WERI-Rb-1 (cell line): Measurements from ENCODE around the gene TTC17.
"Not testable (repeated sequence)": the region's sequence is repeated elsewhere in the genome, so short reads cannot be mapped to it uniquely, and the experiment has no call there.

ENCODE experiments used
- DNase-seq: peaks from one replicate; pipeline ENCODE4 v3.0.0-alpha.2; 2020
- H3K27ac ChIP-seq: fragments of 250-450 bp; sonication (Bioruptor Pico); 2 replicates; pipeline ENCODE4 v1.5.1; 2020; ENCODE audit warnings: mild to moderate bottlenecking, moderate library complexity
- H3K27me3 ChIP-seq: fragments of 250-450 bp; sonication (Bioruptor Pico); 2 replicates; pipeline ENCODE4 v1.5.1; 2021; ENCODE audit warnings: mild to moderate bottlenecking, low read depth, moderate library complexity; ENCODE audit not compliant: insufficient read depth, severe bottlenecking
- H3K36me3 ChIP-seq: fragments of 250-450 bp; sonication (Bioruptor Pico); 2 replicates; pipeline ENCODE4 v1.5.1; 2020; ENCODE audit warnings: mild to moderate bottlenecking, moderate library complexity
- H3K4me3 ChIP-seq: 2 replicates; pipeline ENCODE4 v1.5.1; 2011; ENCODE audit warnings: low read depth, mild to moderate bottlenecking, control low read depth, low read length
- H3K9me3 ChIP-seq: fragments of 250-450 bp; sonication (Bioruptor Pico); 2 replicates; pipeline ENCODE4 v1.5.1; 2021; ENCODE audit warnings: mild to moderate bottlenecking, moderate library complexity; ENCODE audit not compliant: severe bottlenecking
- CTCF ChIP-seq: IDR thresholded peaks from 2 replicates; pipeline ENCODE4 v1.5.1; 2011; ENCODE audit warnings: low read depth, mild to moderate bottlenecking, control low read depth, inconsistent platforms, low read length

Gene TTC17

GRCh38 chr11:43401252-43401651 is 42.5 kb downstream of the TTC17 start:
- H3K4me3 ChIP-seq = no peak overlapping the region
- no peak for DNase-seq
- H3K36me3 ChIP-seq = peaks cover 79% of the 10 kb centered on the region
- no peak for TF ChIP-seq CTCF
- H3K27ac ChIP-seq = no peak overlapping the region
- no peaks in the 10 kb centered on the region for H3K27me3 ChIP-seq
- no peaks in the 10 kb centered on the region for H3K9me3 ChIP-seq

DNA sequence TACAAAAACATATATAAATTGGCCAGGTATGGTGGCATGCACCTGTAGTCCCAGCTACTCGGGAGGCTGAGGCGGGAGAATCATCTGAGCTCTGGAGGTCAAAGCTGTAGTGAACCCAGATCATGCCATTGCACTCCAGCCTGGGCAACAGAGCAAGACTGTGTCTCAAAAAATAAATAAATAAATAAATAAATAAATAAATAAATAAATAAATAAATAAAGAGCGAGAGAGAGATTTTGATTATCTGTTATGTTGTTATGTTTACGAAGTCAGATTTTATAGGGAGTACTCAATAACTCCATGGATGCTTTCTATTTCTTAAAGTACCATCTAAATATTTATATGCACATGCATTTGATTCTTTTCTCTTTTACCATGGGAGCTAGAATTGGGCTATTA is 43.1 kb downstream of the TTC17 start:
- not testable (repeated sequence) for DNase-seq, H3K4me3 ChIP-seq, H3K9me3 ChIP-seq, H3K27me3 ChIP-seq, H3K27ac ChIP-seq
- peaks cover 78% of the 10 kb centered on the region for H3K36me3 ChIP-seq

GRCh38 chr11:43403357-43404231 is 44.9 kb downstream of the TTC17 start:
- peaks cover 78% of the 10 kb centered on the region for H3K36me3 ChIP-seq
- no peak for TF ChIP-seq CTCF
- DNase-seq = no peak

DNA sequence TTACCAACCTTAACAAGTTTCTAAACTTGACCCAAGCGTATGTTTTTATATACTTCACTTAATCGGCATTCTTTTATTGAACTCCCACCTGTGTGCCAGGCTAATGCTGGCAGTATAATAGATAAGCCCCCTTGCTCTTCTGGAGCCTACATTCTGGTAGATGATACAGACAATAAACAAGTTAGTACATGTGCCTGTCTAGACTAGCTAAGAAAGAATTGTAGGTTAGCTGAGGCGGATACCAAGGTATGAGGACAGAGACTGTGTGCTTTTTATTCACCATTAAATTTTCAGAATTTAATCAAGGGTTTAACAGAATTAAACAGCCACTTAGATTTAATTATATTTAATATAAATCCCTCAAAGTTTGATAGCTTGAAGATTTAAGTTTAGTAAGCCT is 45.7 kb downstream of the TTC17 start:
- no peak overlapping the region for H3K27ac ChIP-seq
- peaks cover 75% of the 10 kb centered on the region for H3K36me3 ChIP-seq
- no peaks in the 10 kb centered on the region for H3K27me3 ChIP-seq
- no peak for DNase-seq
- TF ChIP-seq CTCF = no peak
- no peak overlapping the region for H3K4me3 ChIP-seq
- no peaks in the 10 kb centered on the region for H3K9me3 ChIP-seq

More at GRCh38 chr11:43403357-43404231, 44.9 kb downstream of the TTC17 start:
- Histone ChIP-seq H3K27me3 (no peaks in the 10 kb centered on the region), H3K9me3 (no peaks in the 10 kb centered on the region), H3K4me3 (no peak overlapping the region), H3K27ac (no peak overlapping the region)

- TF ChIP-seq CTCF = no peak
- DNase-seq = no peak
- no peaks in the 10 kb centered on the region for H3K27me3 ChIP-seq
Measured at GRCh38 chr11:43404836-43405479, 46.2 kb downstream of the TTC17 start.

GRCh38 chr11:43408277-43408676 is 49.6 kb downstream of the TTC17 start:
- H3K9me3 ChIP-seq = no peaks in the 10 kb centered on the region
- H3K27ac ChIP-seq = no peak overlapping the region
- no peak overlapping the region for H3K4me3 ChIP-seq
- DNase-seq = no peak
- peaks cover 56% of the 10 kb centered on the region for H3K36me3 ChIP-seq
- H3K27me3 ChIP-seq = no peaks in the 10 kb centered on the region
- no peak for TF ChIP-seq CTCF

More at GRCh38 chr11:43404836-43405479, 46.2 kb downstream of the TTC17 start:
- Histone ChIP-seq H3K9me3 (no peaks in the 10 kb centered on the region), H3K27ac (no peak overlapping the region), H3K36me3 (peaks cover 71% of the 10 kb centered on the region), H3K4me3 (no peak overlapping the region)
